Ovary (tissue), 3 donors: ENCODE data around the gene SDF2.

ENCODE experiments used
- CTCF ChIP-seq, 3 donors: fragments of 450-650 bp in 2 of 3; fragments of 200-600 bp in 1 of 3; IDR thresholded peaks; one replicate each; pipeline versions ENCODE4 v1.5.1 to v1.8.0; 2016 to 2022; ENCODE audit warnings: antibody characterized with exemption in 3 of 3, mild to moderate bottlenecking in 1 of 3
- POLR2A ChIP-seq: fragments of 450-650 bp; IDR thresholded peaks from one replicate; pipeline ENCODE4 v1.6.1; 2017; ENCODE audit warnings: antibody characterized with exemption, mild to moderate bottlenecking, moderate library complexity
- donor health status: DM: no; HTN: no; CAD: no.

GRCh38 chr17:28645576-28645939 is 16.1 kb downstream of the SDF2 start:
- TF ChIP-seq POLR2A (no peak), CTCF (IDR thresholded peaks at IDR 0.05) (peak in 1 of 3 donors; percentile 10)
